ENCODE results near the gene PIK3R4.

Gene PIK3R4

DNA sequence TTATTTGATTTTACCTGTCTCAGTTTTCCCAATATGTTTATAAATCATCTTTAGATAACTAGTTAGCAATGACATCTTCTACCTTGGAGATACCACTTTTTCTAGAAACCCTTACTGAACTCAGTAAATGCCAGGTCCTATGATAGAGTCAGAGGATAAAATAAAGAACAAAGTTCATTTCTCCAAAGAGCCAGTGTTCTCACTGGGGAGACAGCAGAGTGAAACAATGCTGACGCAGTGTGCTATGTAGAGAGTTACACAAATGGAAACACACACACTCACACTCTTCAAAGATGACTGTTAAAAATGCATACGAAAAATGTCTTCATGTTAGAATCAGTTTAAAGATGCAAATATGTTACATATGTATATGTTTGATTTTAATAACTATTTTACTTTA, 111.3 kb downstream of the PIK3R4 start:
- no peak for DNase-seq
